COLO829 (cell line): ENCODE data around the gene PRKN.

ENCODE experiments used
- DNase-seq: peaks from one replicate; pipeline ENCODE4 v3.0.0; 2012; ENCODE audit warnings: low spot score

The PRKN gene

DNA sequence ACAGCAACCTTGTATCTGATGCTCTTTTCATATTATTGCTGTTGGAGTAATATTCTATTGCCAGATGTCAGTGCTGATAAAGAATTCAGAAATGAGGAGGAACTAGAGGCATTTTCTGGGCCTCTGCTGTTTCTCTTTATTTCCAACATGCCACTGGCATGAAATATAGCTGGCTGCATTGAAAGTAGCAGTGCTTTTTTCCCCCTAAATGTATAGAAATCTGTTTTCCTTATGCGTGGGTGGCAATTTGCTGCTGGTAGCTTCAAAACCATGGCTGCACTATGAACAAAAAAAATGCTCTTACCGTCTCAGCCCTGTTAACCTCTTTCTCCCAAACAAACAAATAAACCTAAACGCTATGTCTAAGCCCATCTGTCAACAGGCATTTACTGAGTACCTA lies 1011.4 kb downstream of the PRKN start:
- DNase-seq, result no peak

DNA sequence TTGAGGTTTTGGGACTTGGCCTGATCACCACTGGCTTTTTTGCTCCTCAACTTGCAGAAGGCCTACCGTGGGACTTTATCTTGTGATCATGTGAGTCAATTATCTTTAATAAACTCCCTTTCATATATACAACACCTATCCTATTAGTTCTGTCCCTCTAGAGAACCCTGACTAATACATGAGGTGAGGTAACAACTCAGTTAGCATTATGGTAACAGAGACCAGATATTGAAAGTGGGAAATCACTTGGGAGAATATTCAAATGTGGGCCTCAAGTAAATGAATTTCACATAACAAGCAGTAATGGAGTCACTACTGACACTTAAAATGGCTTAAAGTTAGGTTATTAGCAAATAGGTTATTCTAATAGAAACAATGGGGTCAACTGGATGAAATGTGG lies 1015.6 kb downstream of the PRKN start:
- no peak for DNase-seq

DNA sequence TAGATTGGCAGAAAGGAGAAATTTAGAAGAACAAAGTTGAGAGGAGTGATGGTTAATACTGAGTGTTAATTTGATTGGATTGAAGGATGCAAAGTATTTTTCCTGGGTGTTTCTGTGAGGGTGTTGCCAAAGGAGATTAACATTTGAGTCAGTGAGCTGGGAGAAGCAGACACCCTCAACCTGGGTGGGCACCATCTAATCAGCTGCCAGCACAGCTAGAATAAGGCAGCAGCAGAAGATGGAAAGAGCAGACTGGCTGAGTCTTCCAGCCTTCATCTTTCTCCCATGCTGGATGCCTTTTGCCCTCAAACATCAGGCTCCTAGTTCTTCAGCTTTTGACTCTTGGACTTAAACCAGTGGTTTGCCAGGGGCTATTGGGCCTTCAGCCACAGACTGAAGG lies 1016.1 kb downstream of the PRKN start:
- DNase-seq, result no peak

DNA sequence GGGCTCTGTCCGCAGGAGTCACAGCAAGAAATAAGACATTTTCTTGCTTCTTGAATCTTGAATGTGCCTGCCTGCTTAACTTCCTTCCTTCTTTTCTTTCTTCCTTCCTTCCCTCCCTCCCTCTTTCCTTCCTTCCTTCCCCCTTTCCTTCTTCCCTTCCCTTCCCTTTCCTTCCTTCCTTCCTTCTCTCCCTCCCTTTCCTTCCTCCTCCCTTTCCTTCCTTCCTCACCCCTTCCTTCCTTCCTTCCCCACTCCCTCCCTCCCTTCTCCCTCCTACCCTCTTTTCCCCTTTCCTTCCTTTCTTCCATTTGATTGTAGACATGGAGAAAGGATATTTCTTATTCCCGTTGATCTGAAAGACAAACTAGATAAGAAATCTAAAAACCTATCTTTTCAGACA lies 1016.9 kb downstream of the PRKN start:
- DNase-seq, result no peak

DNA sequence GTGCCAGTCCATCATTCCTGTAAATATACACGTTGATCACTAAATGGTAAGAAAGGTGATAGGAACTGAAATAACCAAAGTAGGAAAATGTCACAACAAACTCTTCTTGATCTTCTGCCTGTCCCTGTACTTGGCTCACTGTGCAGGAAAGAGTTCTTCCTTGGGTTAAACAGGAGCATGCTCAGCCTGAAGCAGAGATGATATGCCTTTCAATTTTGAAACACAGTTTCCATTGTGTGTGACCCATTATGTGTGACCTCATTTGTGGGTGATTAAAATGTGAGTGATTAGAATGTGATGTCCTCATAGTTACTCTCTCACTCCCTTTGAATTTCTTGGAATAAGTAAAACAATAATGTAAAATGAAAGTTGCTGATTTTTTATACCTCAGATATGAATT lies 1026.5 kb downstream of the PRKN start:
- DNase-seq, result no peak

DNA sequence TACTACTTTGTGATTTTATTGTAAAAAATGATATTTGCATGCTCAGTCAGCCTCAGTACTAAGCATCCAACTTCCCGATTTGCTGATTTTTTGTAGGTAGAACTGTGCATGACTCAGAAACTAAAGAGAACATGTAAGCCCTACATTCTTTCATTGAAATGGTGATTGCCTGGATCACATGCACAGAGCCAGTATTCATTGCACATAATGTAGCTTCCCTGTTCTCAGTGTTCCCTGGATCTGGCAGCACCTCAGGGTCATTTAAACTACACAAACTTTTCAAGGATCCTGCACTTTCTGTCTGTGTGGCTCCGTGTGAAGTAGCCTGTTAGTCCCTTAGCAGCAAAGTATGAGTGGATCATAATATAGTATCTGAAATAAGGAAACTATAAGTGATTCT lies 1030.8 kb downstream of the PRKN start:
- DNase-seq, result peak; percentile 8

DNA sequence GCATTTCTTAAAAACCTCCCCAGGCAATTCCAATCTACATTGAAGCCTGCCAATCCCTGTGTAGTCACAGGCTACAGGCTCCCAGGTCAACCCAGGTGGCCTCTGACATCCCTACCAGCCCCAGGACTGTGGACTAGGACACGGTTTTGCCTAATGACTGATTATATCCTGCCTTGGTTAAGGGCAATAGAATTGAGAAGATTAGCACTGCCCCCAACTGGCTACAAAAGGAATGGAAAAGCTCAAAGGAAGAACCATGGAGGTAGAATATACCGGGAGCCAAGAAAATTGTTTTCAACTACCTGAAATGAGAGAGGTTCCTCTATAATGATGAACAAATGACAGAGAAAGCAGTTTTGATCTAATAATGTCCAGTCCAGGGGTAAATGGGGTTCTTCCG lies 1032.6 kb downstream of the PRKN start:
- peak; percentile 58 for DNase-seq

DNA sequence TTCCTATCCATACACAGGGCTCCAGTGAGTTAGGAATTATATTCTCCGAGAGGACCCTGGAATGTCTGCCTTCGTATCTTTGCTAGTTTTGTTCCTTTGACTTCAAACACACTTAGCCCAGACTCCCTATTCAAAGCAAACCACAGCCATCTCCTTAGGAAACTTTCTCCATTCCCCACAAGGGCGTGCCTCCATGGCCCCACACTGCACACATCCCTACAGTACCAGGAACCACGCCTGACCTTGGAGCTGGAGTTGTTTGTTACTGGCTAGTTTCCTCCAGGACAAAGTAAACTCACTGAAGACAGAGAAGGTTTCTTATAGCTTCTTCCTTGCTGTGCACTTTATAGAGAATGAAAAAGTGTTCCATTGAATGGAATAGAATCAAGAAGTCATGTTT lies 1040.9 kb downstream of the PRKN start:
- DNase-seq, result no peak

DNA sequence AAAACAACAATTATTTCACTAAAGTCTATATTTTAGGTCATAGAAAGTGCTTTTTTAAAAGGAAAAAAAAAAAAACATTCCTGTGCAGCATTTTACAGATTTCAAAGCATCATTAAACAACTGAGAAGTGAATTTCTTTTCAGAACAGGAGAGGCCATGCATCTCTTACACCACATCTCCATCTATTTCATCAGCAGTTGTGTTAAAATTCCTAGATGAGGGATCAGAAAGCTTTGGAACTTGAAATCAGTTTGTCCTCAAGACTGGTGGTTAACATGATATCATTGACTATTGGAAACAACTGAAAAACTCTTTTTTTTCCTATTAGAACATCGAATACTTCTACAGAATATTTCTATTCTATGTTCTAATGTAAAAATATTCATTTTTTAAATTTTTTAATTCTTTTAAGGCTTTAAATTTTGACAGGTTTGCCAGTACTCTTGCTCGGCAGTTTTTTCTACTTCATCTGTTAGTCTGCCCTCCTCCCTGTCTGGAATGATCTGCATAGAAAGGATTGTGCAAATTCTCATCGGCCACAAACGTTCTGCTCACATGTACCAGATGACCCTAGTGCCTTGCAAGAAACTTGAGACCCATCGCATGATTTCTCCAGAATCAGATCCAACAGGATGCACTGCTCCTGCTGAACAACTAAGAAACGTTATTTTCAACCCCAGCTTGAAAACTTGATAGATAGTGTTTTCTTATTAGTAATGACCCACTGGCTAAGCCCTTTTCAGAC lies 1042.7 kb downstream of the PRKN start:
- no peak for DNase-seq

DNA sequence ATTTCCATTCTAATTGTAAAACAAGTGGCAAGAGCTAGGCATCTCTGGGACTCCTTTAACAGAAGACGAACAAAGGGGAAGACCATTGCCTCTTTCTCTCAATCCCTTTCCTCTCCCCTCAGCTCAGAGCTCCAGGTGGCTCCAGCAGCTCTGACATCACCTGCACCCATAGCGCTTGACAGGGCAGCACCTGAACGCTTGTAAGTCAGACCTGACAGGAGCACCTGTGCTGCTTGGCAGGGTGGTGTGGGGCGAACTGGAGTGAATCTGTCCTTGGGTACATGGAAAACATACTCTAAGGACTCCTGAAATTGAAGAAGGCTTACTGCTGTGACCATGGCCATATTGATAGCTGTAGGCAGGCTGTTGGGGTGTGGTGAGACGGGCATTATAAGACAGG lies 1044.2 kb downstream of the PRKN start:
- DNase-seq, result no peak

DNA sequence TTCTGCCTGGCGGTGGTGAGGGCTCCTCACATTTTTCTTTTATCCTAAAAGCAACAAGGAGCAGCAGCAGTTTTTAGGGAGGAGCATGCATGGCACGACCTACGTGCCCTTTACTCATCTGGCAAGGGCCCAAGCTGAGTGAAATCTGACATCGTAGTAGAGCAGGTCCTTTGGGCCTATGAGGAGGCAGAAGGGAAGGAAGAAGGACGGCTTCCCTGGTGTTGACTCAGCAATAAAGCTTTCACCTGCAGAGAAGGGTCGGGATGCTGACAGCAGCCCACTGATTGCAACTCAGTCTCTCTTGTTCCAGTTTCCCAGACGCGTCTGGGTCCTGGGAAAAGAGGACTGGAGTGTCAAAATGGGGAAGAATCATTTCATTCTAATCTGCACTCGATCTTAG lies 1044.6 kb downstream of the PRKN start:
- DNase-seq, result no peak

DNA sequence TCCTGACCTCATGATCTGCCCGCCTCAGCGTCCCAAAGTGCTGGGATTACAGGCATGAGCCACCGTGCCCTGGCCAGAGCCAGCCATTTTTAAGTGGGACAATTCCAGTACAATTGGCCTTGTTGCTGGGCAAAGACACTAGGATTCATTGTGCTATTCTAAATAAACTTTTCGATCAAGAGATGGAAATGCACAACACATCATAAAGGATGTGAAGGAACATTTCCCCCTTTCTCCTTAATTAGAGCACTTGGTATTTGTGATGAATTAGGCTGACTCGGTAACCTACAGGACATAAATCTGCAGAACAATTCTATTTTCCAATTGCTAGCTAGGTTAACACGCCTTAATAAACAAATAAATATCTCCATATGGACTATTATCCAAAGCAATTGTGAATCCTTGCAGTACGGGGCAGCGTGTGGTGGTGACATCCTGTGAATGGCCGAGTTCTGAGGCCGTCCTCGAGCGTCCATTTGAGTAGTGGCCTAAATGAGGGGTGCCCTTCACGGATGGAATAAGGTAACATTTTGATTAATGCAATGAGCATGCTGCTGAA lies 1047.5 kb downstream of the PRKN start:
- DNase-seq, result no peak

DNA sequence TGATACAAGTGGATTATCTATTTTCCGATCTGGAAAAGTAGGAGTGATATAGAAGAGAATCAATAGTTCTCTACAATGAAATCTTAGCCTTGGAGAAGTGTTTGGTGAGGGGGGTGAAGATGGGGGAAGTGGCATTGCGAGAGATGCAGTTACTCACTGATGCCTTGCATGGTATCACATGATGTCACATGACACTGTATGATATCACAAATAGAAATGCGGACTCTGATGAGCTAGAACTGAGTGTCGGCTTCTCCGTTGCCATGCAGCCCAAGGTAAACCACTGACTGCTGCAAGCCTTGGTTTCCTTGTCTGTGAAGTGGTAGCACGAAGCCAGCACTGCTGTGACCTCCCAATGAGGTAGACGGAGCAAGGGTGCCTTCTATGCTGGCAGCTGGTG lies 1050.4 kb downstream of the PRKN start:
- DNase-seq, result no peak

DNA sequence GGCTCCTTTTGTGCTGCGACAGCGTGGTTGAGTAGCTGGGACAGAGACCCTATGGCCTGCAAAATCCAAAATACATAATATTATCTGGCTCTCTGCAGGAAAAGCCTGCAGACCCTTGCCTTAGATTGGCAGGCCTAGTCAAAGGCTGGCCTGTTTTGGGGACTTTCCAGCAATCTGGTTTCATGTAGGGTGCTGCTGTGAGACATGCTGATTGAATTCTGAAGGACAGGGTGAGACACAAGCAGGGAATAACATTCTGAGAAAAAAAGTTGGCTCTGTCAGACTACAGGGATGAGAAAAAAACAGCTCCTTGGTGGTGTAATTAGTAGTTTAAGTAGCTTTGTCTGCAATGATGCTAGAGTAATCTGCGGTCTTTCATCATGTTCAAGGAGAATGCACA lies 1051.0 kb downstream of the PRKN start:
- DNase-seq, result no peak

DNA sequence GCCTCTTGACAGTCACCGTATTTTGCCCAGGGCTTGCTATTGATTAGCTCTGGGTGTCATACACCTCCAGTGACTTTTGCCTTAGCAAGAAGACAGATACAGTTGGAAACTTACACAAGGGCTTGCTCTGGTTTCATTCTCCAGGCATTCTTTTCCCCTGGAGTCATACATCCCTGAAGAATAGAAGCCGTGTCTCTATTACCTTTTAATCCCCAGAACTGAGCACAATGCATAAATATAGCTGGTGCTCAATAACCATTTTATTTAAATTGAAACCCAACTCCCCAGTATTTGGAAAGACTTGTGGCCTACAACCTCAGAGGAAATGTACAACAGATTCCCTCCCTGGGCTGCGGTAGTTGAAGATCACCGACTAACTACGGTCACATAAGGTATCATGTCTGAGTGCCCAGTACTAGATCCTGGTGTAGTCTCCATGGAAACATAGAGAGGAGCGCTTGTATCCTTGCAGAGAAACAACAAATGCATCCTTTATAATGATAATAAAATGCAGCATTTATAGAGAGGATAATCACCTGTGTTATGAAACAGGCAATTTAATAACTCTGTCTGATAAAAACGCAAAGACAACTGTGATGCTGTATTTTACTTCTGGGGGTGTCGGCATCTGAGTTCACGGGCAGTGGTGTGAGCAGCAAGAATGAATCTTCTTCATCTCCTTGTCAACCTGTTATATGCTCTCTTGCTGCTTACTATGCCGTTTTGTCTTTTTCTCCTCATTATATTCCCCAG lies 1052.5 kb downstream of the PRKN start:
- no peak for DNase-seq

DNA sequence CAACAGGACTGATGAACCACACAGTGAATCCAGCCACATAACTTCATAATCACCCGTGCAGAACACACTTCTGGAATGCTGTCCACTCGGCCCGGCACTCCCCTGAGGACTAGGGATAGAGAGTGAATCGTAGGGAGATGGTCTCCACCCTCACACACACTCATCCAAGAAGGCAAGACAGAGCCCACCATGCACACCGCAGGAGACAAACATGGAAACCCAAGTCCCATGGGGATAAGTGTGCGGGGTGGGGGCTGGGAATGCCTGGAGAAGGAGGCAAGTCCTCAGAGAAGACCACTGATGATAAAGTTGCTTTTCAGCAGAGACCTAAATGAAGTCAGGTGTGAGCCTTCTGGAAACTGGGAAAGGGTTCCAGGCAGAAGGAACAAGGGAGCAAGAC lies 1054.5 kb downstream of the PRKN start:
- no peak for DNase-seq

DNA sequence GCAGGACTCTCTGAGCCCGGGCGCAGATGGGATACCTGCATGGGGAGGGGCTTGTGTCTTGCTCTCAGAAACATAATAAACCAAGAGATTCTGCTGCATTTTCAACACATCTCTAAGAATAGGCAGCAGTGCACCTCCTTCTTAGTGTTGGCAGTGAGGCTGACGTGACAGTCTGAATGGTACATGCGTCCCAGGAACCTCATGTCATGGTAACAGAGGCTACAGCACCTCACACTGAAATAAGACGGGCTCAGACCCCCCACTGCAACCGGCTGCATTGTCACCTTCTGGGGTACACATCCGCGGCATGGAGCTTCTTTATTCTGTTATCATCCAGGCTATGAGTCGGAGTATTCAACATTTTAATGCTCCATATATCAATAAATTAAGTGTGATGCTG lies 1056.4 kb downstream of the PRKN start:
- DNase-seq, result no peak

DNA sequence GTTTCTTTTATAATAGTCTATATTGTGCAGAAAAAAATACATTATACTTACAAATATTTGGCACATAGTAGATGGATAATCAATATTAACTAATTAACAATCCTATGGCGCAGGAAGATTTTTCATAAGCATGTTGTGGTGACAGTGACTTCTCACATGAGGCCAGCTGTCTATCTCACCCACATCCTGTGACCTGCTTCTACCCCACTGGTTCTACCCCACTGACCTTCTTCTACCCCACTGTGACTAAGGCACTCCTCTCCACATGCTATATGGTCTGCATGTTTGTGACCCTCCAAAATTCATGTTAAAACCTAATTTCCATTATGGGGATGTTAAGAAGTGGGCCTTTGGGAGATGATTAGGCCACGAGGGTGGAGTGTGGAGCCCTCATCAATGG lies 1058.9 kb downstream of the PRKN start:
- no peak for DNase-seq

DNA sequence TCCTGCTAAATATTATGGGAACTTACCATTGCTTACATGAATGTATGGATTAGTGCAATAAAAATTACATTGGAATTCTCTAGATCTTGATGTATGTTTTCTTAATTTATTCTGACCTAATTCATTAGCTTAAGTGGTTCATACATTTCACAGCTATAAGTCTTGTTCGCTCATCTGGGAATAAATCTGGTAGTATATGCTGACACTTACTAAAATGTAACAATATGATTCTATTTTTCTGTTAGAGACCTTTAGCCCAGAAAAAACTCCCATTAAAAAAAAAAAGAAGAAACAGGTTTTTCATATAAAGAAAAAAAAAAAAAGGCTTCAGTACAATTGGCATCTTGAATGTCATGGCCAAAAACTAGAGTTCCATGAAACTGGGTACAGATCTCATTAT lies 1059.6 kb downstream of the PRKN start:
- DNase-seq, result no peak

DNA sequence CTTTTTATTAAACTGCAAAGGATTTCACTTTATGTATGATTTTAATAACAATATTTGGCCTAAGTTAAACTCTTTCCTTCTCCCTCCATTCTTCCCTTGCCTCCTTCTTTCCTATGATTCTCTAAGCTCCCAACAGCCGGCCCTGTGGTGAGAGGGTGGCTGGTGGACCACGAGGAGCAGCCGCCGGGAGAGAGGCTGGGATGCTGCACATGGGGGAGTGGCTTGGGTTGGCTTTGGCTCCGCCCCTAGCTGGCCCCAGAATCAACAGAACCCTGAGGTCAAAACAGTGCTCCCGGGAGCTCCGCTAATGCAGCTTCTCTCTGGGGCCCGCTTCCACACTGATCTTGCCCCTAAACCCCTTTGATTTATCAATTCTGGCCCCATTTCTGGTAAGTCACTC lies 1063.9 kb downstream of the PRKN start:
- DNase-seq, result no peak

DNA sequence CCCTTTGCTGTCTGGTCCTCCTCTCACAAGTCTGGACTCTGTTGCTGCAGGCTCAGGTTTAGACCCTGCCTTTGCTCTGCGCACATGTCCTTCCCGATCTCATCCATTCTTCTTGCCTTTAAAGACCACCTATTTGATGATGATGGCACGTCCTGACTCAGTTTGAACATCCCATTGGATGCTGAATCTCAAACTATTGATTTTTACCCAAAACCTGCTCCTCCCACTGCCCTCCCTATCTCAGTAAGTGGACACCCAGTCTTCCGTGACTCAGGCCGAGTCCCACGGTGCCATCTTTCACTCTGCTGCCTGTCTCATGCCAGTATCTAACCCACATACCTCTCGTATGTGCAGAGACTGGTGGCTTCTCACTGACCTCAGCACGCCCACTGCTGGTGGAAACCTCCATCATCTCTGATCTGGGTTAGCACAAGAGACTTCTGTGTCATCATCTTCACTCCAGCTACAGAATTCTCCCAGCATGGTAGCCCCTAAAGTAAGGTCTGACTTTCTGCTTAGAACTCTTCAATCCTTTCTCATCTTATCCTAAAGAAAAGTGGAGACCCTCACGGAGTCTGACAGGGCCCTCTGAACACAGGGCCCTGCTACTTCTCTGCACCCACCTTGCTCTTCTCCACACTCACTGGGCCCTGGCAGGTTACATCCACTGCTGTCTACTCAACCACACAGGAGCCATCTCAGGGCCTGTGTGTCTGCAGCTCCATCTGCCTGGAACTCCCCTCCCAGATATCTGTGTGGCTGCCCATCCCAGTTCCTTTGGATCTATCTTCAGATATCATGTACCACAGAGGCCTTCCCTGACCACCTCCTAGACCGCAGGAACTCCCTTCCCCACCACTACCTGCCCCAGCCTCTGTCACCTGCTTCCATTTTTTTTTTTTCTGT lies 1066.6 kb downstream of the PRKN start:
- peak; percentile 11 for DNase-seq

DNA sequence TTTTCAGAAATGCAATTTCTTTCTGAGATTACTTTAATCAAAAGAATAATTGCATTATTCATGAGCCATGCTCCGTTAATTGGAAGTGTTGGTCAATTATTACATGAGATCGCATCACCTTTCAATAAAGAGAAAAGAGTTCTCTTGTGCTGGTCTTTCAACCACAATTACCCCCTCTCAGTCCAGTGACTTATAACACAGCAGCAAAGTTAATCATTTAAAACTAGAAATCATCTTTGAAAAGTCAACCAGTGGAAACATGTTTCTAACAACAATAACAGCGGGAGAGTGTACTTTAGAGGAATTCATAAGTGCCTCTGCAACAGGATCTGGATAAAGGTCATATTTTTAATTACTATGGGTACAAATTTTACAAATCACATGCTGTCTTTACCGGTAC lies 1069.4 kb downstream of the PRKN start:
- no peak for DNase-seq

DNA sequence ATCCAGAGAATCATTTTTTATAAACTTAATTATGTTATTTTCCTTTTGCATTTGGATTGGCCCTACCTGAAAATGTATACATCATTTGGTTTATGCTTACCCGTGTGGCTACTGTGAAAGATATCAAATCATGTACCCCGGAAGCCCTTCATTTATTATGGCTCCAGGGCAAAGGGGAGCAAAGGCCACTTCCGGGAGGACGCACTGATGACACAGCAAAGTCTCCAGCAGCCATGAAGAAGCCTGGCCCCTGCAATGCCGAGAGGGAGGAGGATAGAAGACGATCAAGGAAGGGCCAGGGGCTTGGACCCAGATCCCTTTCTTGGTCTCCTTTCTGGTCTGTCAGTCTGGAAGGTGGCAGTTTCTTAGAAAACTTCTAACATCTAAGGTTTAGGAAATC lies 1073.4 kb downstream of the PRKN start:
- no peak for DNase-seq
